Left cardiac atrium (tissue), 4 donors: Measurements from ENCODE around the gene PEX3. TPM values are rescaled to one million over a fixed set of nuclear protein-coding genes. Genes with fewer than 3 reads are reported as not detected.
"Not testable (repeated sequence)": the region's sequence is repeated elsewhere in the genome, so short reads cannot be mapped to it uniquely, and the experiment has no call there.

Experiments used
- ATAC-seq, 2 donors: fragments of 200-7000 bp; cut with Tn5 transposase; one replicate each; pipeline ENCODE4 v1.9.1; 2020; ENCODE audit warnings: mild to moderate bottlenecking in 2 of 2, moderate library complexity in 2 of 2
- DNase-seq: peaks from one replicate; pipeline ENCODE4 v3.0.0-alpha.2; 2020
- intact Hi-C, 2 donors: fragments of 100-400 bp; cut with DNase I; formaldehyde crosslinking; loops; one replicate each; pipeline versions ENCODE4 v1.14.1 to v1.15.1; 2022 to 2023
- total RNA-seq, 2 donors: library from RNA; stranded (reverse); fragmentation: NEBNext Ultra II Directional; extraction: Animal tissue kit (Norgen Biotek cat#: 25700); gene quantifications; one replicate each; pipeline ENCODE4 v1.2.1, GENCODE V29; 2021
- donor health status: DM: no; HTN: yes; CAD: no.
- donor health status: DM: no; HTN: yes; CAD: no; lungs with severe emphysema.
- donor health status: DM: yes; HTN: yes; CAD: no.
- donor health status: Dilated cardiomyopathy.

The PEX3 gene
- total RNA-seq, 2 donors from 2014 or later, result 19.1 to 21.7 TPM

- ATAC-seq (no peak), DNase-seq (no peak)
- intact Hi-C loops, result no loop called here
Observed at GRCh38 chr6:143498428-143498827, 47.8 kb downstream of the PEX3 start.

DNA sequence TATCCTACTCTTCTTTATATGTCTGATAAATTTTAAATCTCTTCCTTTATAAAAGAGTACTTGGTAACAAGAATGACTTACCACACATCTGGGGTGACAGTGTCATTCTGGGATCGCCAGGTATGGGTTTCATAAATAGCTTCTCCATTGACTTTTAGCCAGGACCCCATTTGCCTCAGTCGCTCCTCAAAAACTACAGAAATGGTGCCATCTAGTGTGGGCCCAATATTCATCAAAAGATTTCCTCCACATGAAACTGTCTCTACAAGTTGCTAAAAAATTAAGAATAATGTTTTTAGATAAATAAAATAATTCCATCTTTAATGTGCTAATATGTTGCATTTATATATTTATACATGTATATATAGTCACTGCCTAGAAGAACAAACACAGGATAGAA is 51.2 kb downstream of the PEX3 start:
- intact Hi-C loops, result no loop called here
- ATAC-seq (no peak), DNase-seq (no peak)

GRCh38 chr6:143504369-143504768 is 53.8 kb downstream of the PEX3 start:
- intact Hi-C loops, result no loop called here
- ATAC-seq, result no peak
- no peak for DNase-seq

DNA sequence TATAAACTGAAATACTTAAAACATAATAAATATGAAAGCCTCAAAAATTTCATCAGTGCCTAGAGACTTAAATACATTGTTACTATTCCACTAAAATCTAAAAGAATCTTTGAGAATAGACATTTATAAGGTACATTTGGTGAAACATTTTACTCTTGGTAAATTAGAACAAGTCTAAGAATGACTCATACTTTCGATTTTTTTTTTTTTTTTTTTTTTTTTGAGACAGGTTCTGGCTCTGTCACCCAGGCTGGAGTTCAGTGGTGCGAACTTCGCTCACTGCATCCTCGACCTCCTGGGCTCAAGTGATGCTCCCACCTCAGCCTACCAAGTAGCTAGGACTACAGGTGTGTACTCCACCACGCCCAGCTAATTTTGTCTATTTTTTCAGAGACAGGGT is 54.5 kb downstream of the PEX3 start:
- intact Hi-C loops, result no loop called here
- DNase-seq (no peak), ATAC-seq (no peak)

DNA sequence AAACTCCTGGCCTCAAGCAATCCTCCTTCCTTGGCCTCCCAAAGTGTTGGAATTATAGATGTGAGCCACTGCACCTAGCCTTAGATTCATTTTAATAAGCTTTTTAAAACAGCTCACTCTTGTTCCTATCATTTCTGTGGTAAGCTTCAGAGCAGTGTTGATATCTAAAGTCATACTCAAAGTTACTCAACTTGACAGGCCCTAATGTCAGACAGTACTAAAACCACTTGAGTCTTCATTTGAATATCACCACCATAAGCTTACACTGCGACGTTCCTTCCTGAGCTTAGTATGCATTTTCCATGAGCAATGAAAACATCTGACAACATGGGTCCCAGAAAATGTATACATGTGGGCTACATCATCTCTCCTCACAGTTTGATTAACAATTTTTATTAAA is 54.9 kb downstream of the PEX3 start:
- DNase-seq (no peak), ATAC-seq (no peak)
- intact Hi-C loops, result no loop called here

DNA sequence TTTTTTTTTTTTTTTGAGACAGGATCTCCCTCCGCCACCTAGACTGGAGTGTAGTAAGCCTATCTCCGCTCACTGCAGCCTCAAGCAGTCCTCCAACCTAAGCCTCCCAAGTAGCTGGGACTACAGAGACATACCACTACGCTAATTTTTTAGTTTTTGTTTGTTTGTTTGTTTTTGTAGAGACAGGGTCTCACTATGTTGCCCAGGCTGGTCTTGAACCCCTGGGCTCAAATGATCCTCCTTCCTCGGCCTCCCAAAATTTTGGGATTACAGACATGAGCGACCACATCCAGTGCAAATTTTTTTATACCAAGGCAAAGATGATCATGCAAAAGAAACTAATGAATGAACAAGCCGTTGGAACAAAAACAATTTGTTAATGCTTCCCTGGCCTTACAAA is 55.6 kb downstream of the PEX3 start:
- intact Hi-C loops, result no loop called here
- ATAC-seq, result no peak
- DNase-seq, result no peak

DNA sequence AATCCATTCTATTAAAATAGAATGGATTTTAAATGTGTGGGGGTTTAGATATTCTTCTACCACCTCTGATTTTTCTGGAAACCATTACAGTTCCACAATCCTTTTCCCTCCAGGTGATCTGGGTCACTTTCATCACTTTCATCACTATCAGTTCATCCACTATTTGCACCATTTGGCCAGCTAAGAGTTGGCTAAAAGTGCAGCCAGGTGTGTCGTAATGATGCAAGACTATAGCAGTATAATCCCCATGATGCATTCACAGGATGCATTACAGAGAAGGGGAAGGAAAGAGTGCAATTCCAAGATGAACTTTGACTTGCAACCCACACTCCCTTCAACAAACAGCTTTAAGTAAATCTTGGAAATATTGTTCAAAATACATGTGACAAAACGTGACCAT is 56.0 kb downstream of the PEX3 start:
- DNase-seq, result no peak
- ATAC-seq, result no peak

GRCh38 chr6:143507358-143508145 is 56.9 kb downstream of the PEX3 start:
- intact Hi-C loops, result no loop called here
- ATAC-seq (no peak), DNase-seq (no peak)

More for the DNA sequence above, 56.0 kb downstream of the PEX3 start:
- intact Hi-C loops, result no loop called here

- intact Hi-C loops, DNase-seq, ATAC-seq: not testable (repeated sequence)
Observed at GRCh38 chr6:143510326-143510725, 59.7 kb downstream of the PEX3 start.

GRCh38 chr6:143510991-143511891 is 60.6 kb downstream of the PEX3 start, which contains the start of gene FUCA2:
Gene FUCA2 (minus strand): TSS chr6:143511720. CDS start chr6:143511634, 86 bp downstream.
- DNase-seq, result peak; percentile 95
- peak; percentile 91 to 95 for ATAC-seq
- intact Hi-C loops, result no loop called here

GRCh38 chr6:143513410-143513809 is 62.8 kb downstream of the PEX3 start:
- intact Hi-C loops, result no loop called here

DNA sequence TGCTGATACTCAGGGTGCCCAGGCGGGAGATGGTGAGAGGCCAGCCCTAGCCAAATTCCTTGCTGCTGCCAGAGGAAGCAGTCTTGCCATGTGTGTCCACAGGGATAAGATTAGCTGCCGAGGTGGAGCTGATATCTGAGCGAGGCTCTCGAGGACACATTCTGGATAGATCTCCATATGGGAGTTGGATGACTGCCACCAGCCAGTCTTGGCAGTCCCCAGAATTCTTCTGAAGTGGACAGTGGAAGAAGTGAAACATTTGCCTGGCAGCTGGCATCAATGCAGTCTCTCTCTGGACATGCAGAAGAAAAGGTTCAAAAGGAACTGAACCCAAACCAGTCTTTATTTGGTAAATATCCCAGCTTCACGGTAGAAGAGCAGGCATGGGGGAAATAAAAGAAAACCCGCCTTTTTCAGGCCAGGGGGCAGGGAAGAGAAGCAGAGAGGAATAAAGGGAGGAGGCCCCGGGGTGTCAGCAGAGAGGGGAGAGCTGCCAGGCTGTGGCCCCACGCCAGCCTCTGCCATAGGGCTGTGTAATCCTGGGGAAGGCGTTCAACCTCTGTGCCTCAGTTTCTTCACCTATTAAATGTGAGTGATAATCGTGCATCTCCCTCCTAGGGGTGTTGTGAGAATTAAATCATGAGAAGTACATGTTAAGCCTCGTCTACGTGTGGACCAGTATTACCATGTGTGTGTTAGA is 64.6 kb downstream of the PEX3 start:
- intact Hi-C loops, result no loop called here
- DNase-seq, result peak; percentile 83
- peak; percentile 62 to 69 for ATAC-seq

More at GRCh38 chr6:143513410-143513809, 62.8 kb downstream of the PEX3 start:
- no peak for DNase-seq
- no peak for ATAC-seq

DNA sequence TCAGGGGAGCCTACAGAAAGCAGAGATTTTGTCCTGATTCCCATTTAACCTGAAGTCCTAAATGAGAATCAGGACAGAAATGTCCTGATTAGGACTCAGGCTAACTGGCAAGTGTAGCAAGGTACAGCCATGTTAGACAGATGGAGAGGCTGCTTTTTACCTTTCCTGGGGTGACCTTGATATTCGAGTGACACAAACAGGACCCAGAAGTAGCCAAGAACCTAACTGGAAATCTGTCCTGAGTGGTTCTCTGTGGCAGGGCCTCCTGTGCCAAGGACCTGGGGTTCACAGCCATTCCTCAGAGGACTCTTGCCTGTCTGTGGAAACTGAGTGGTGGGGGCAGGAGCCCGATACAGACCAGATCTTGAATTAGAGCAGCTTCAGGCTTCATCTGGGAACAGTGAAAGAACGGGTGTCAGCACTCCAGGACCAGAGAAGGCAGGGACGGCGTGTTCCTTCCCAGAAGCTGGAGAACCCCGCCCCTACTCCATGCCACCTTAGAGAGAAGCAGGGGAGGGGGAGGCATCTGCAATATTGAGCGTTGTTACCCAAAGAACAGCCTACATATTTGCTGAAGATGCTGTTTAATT is 65.3 kb downstream of the PEX3 start:
- DNase-seq (no peak), ATAC-seq (no peak)
- intact Hi-C loops, result no loop called here

DNA sequence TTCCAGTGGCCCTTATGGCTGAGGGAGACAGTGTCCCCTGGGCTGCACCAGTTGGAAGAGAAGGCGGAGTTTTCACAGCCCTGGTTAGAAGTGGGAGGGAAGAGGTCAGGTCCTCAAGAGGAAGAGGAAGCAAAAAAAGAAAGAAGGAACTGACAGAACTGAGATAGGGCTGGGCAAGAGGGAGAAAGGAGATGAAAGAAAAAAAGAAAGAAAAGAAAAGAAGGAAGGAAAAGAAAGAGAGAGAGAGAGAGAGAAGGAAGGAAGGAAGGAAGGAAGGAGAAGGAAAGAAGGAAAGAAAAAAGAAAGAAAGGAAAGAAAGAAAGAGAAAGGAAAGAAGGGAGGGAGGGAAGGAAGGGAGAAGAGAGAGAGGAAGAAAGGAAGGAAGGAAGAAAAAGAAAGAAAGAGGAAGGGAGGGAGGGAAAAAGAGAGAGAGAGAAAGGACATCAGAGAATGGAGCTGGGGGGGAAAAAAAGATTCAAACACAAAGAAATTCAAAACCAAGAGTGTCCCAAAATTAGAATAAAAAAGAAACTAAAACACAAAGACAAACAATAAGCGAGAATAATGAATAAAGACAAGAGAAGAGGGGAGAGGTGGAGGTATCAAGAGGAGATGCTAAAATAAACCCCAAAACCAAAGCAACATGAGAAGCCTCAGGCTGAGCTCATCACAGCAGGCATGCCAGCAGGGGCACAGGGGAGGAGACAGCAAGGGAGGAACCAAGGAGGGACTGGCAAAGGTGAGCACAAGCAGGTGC is 66.3 kb downstream of the PEX3 start:
- no peak for ATAC-seq
- DNase-seq, result no peak
- intact Hi-C loops, result no loop called here

DNA sequence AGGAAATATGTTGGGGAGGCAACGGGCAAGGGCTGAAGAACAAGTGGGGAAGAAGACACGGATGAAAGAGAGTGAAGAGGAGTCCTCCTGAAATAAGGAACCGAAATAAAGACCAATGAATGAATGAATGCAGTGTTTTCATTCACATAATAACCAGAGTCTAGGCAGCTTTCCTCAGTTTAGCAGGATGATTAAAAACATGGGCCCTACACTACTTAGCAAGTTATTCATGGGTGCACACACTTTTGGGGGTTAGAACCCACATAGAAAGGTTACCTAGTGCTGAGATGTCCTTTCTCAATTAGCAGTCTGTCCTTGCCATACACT is 66.8 kb downstream of the PEX3 start:
- no peak for ATAC-seq
- intact Hi-C loops, result no loop called here
- no peak for DNase-seq

GRCh38 chr6:143522039-143522600 is 71.5 kb downstream of the PEX3 start:
- no peak for ATAC-seq

DNA sequence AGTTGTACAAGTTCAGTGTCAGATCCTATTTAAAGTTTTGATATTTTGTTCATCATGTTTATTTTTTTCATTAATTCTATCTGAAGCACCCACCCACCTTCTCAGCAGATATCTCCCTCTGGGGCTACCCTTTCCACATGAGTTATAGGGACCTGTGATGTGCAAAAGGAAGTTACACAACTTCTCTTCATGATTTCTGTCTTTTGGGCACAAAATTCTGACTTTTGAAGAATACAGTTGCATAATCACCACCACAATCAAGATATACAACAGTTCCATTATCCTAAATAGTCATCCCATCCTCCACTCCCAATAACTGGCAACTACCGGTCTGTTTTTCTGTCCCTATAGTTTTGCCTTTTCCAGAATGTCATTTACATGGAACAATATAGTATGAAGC is 74.8 kb downstream of the PEX3 start:
- ATAC-seq (no peak), DNase-seq (no peak)
- intact Hi-C loops, result no loop called here

More at GRCh38 chr6:143522039-143522600, 71.5 kb downstream of the PEX3 start:
- intact Hi-C loops, result no loop called here
- DNase-seq, result no peak

DNA sequence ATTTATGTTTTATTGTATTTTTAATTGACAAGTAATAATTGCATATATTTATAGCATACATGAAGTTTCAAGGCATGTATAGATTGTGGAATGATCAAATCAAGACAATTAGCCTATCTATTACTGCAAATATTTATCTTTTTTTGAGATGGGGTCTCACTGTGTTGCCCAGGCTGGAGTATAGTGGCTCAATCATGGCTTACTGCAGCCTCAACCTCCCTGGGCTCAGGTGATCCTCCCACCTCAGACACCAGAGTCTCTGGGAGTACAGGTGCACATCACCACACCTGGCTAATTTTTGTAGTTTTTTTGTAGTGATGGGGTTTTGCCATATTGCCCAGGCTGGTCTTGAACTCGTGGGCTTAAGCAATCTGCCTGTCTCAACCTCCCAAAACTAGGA is 77.1 kb downstream of the PEX3 start:
- DNase-seq (no peak), ATAC-seq (no peak)
- intact Hi-C loops, result no loop called here
